HG02943 (cell line): Measurements from ENCODE around the gene RPL22.

ENCODE experiments used
- ATAC-seq: cut with Tn5 transposase; IDR thresholded peaks from one replicate; pipeline ENCODE4 v1.9.1; 2021; ENCODE audit warnings: mild to moderate bottlenecking, low read depth, moderate library complexity; ENCODE audit not compliant: unreplicated experiment

The RPL22 gene

DNA sequence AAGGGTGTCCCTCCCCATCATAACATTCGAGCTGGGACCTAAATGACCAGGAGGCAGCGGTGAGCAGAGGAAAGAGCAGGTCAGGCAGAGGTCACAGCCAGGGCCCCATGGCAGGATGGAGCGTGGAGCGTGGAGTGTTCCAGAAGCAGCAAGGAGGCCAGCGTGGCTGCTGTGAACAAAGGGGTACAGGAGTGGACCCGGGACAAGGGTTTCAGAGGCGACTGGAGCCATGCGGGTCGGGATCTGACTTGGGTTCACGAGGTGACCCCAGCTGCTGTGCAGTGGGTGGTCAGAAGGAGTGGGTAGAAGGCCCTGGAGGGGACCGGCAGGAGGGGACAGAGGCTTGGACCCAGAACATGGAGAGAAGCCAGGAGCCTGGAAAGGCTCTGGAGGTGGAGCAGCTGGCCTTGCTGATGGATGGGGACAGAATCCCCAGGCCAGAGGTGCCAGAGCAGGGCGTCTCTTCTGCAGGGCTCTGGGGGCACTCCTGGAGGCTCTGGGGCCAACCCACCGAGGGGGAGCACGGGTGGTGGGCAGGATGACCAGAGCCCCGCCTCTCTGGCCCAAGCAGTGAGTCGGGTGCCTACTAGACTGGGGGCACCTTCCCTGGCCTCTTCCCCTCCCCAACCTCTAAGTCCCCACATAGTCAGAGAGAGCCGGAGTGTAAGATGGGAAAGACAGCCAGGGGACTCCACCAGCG lies 21.6 kb downstream of the RPL22 start:
- ATAC-seq, result no peak

DNA sequence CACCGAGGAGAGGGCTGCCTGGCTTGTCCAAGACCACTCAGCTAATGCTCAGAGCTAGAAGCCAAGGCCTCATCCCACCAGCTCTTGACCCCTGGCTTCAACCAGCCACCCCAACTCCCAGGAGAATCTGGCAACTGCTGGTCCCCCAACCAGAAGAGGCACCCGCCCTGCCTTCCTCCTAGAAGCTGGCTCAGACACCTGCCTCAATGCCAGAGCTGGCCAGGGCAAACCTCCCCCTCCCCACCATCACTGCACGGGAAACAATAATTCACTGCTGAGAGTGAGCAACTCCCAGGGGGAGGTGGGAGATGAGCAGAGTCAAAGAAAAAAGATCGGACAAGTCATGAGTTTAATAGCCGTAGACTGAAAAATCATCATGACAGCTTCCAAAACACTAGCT lies 22.6 kb downstream of the RPL22 start:
- ATAC-seq, result no peak

DNA sequence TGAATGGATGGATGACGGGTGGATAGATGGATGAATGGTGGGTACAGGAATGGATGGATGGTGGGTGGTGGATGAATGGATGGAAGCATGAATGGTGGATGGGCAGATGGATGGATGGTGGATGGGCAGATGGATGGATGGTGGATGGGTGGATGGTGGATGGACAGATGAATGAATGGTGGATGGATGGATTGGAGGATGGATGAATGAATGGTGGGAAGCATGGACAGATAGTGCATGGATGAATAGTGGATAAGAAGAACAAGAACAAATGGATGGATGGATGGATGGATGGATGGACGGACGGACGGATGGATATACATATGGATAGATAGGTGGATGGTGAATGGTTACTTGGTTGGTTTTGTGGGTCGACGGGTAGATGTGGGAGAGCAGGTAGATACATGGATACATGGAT lies 24.0 kb downstream of the RPL22 start:
- ATAC-seq, result no peak

DNA sequence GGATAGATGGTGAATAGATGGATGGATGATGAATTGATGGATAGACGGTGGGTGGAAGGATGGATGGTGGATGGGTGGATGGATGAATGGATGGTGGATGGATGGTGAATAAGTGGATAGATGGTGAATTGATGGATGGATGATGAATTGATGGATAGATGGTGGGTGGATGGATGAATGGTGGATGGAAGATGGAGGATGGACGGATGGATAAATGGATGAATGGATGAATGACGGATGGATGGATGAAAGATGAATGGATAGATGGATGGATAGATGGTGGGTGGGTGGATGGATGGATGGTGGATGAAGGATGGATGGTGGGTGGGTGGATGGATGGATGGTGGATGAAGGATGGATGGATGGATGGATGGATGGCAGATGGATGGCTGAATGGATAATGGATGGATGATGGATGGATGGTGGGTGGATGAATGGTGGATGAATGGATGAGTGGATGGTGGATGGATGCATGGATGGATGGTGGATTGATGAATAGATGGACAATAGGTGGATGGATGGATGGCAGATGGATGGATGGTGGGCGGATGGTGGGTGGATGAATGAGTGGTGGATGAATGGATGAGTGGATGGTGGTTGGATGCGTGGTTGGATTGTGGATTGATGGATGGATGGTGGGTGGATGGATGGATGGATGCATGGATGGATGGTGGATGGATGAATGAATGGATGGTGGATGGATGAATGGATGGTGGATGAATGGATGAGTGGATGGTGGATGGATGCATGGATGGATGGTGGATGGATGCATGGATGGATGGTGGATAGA lies 24.6 kb downstream of the RPL22 start:
- no peak for ATAC-seq

DNA sequence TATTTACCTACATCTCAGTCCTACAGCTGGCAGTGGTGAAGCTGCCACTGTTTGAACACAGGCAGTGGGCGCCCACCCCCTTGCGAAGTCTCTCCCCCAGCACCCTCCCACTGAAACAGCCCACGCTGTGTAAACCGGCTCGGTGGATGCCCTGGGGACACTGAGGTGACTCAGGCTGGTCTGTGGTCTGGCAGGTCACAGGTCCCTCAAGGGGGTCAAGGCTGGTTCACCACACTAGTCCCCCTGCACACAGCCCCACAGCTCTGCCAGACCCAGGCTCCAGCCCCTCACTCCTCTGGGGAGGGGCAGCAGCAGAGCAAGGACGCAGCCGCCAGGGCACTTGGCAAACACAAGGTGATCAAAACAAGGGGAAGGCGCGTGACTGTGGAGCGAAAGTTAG lies 26.8 kb downstream of the RPL22 start:
- ATAC-seq, result no peak

DNA sequence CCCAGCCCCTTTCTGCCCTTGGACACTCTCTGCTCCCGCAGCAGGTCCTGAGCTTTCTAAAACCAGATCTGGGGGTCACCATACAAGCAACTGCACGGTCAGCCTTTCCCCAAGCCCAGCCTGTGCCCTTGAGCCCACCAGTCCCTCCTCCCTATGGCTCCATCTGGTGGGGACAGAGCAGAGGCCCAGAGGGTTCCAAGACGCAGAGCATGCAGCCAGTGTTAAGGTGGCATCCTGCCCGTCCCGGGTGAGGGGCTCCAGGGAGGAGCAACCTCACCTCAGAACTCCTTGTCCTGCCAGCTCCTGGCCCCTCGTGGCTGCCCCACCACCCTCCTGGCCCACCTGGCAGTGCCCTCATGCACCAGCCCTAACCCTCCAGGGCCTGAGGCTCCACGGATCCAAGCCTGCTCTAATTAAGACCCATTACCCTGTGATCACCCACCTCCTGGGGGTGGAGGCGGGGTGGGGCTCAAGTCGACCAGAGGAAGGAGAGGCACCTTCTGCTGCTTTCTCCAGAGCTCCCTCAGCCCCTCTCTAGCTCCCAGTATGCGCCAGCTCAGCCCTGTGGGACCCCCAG lies 27.8 kb downstream of the RPL22 start:
- no peak for ATAC-seq

DNA sequence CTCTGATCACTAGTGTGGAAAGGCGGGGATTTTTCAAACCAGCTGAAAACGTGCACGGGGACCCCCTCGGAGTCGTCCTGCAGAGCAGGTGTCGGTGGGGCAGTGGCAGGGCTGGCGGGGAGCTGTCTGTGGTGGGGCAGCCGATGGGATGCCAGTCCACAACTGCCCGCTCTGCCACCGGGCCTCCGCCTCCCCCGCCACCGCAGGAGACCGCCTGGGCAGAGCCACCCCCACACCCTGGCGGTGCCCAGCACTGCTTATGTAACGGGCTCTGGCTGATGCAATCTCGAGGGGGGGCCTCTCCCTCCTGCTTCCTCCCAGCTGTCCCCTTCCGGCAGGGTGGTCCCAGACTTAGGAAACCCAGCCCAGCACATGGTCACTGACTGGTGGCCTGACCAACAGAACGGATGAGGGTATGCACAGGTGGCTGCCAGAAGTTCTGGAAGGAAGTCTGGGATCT lies 28.6 kb downstream of the RPL22 start:
- ATAC-seq, result no peak

DNA sequence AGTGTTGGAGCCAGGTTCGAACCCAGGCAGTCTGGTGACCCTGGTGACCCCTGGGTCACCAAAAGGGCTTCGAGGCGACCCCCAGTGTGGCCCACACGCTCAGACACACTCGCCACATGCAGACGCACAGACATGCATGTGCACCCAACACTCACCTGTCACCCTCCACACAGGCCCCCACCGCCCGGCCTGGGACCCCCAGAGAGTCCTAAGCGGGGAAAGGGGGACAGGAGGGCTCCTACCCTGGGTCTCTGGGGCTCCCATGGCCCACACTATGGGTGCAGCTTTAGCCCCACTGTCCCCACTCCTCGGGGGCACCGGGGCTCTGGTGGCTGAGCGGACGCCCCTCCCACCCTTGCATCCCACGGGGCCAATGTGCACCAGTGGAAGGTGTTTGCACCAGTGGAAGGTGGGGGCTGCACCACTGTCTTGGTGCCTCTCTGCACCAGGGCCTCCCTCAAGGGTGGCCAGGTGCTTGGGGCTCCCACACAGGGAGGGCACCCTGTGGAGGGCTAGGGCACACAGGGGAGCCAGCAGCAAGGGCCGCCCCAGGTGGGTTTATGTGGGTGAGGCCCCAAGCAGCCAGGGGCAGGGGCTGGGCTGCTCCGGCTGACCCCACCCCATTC lies 29.2 kb downstream of the RPL22 start:
- ATAC-seq, result no peak

DNA sequence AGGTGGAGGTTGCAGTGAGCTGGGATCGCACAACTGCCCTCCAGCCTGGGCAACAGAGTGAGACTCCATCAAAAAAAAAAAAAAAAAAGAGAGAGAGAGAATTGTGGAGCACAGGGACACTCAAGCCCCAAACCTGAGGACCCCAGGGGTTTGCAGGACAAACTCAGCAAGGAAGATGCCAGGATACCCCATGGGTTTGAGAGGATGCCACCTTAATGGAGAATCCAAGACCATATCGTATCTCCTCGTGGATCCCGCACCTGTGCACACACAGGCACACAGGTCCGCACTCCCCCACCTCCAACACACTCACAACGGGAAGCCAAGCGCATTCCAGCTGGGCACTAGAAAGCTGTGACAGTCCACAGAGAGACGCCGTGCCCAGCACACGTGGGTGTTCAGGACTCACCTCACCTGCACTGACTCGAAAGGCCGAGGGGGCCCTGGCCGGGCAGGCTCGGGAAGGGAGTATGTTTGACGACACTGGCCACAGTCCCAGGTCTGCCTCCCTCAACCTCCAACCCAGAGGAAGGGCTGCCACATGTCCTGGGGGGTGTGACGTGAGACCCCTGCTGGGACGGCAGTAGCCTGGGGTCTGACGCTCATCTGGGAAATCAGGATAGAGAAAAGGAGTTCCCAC lies 30.3 kb downstream of the RPL22 start:
- ATAC-seq, result no peak

DNA sequence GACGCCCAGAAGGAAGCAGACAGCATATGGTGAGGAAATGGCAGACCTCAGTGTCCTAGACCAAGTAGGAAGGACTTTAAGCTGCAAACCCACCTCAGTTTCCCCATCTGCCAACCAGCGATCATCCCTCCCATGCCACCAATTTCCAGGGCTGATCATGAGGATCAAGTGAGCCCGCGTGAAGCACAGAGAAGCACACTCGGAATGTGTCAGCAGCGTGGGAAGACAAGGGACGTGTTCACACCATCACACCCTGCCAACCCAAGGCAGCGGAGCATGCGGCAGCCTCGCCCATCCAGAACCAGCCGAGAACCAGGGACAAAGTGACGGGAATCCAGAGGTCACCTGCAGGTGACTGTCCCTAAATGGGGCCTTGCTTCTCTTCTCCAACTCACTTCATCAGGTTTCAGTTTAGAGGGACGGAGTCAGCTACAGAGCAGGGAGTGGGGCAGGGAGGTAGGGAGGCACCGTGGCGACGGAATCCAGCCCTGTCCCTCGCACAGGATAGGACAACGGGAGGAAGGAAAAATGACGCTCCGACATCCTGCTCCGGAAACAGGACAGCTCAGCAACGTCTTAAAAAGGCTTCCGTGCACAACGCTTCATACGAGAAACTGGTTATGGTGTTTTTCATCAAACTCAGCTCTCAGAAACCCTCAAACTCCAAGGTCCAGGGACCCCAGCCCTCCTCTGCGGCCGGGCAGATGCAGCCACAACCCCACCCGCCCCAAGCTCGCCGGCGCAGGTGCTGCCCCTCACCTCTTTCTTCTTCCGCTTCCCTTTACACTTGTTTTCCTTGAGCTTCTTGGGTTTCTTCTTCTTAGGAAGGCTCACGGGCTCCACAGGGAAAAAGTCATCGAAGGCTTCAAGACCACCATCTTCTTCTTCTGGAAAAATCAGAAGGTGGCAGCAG lies 31.7 kb downstream of the RPL22 start:
- no peak for ATAC-seq

DNA sequence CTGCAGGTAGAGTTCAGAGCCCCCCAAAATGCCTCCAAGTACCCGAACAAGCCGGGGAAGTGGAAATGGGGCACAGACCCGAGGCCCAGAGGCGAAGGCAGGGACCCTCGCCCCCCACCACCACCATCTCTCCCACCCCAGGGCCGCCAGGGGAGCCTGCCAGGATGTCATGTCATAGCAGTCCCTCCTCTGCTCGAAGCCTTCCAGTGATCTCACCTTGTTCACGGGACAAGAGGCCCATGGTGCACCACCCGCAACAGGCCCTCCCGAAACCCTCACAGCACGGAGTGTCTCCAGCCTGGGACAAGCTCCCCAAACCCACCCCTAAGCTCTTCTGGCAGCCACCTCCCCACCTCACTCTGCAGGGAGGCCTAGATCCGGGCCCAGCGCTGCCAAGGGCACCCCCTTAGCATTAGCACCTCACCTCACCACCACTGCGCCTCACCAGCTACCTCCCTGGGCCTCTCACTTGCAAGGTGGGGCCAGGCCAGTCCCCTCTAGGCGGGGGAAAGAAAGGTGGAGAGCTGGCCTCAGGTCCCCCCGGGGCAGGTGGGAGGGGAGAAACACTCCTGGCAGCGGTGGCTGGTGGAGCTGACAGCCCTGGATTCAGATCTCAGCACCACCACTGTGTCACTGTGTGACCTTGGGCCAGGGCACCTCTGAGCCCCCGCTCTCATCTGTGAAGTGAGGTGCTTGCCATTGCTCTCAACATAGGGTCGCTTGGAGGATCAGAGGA lies 32.6 kb downstream of the RPL22 start:
- no peak for ATAC-seq

DNA sequence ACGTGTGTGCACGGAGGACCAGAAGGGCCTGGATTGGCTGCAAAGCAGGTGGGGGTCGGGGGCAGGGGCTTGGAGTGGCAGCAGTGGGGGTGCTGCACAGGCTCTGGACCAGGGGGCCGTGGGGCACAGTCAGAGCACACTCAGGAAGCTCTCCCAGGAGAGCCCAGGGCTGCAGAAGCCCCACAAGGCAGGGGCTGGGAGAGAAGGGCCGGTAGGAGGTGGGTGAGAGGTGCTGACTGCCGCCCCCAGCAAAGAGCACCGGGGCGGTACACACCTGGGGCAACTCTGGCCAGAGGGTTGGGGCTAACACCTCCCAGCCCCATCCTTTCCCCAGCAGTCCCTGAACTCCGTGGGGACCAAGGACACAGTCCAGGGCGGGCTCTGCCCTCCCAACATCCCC lies 33.2 kb downstream of the RPL22 start:
- ATAC-seq, result no peak

DNA sequence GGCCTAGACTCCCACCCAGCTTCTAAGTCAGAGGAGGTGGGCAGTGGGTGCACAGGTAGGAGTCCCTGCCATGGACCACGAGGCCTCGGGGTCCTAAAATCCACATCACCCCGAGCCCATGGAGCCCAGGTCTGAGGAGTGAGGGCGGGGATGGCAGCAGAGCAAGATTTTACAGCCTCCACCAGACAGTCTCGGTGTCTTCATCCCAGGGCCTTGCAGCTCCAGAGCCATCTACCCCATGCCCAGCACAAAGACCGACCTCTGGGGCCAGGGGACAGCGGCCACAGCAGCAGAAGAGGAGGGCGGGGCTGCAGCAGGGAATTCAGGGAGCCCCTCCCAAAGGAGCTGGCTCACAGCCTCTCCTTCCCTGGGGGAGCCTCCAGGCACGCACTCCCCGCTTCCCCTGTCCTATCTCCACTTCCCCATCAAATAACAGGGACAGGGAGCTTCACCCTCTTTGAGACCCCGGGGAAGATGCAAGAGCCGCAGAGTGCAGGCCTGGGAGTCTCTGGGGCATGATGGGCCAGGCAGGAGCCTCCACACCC lies 33.9 kb downstream of the RPL22 start:
- ATAC-seq, result no peak

DNA sequence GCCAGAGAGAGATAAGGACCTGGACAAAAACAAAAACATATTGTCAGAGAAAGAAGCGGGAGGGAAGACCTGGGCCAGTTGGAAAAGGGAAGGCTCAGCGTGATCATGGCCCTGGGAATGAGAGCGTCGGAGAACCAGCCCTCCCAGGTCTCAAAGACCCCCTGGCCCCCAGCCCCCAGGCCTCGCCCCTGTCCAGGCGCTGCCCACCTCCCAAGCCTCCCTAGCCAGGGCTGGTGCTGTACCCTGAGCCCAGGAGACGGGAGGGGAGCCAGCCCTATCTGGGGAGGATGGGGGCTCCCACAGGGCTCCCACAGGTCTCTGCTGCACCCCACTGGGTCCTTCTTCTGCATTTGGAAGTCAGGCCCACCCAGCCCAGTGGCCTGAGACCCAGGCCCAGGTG lies 34.4 kb downstream of the RPL22 start:
- ATAC-seq, result no peak

DNA sequence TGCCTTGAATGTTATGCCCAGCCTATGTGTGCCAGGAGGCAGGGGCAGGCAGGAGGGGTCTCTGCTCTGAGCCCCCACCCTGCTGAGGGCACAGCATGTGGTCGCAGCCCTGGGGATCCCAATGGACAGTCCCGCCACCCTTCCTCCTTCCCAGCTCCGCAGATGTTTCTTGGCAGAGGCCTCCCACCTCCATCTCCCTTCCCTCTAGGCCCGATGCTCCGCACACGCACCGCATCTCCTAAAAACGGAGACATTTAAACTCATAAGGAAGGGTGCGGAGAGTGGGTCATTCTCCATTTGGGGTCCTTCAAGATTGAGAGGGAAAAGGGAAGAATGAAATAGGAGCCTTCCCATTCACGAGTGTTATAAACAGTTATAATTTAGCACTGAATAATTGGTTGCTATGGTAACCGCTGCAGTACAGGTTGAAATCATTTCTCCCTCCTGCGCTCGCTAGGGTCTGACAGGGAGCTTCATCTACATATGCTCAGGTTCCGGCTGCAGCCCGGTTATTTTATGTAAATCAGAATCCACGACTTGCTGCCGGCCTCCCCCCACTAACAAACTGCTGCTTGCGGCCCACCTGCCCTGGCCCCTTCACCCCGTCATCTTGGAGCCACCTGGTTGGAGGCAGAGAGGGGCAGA lies 35.3 kb downstream of the RPL22 start:
- ATAC-seq, result no peak

DNA sequence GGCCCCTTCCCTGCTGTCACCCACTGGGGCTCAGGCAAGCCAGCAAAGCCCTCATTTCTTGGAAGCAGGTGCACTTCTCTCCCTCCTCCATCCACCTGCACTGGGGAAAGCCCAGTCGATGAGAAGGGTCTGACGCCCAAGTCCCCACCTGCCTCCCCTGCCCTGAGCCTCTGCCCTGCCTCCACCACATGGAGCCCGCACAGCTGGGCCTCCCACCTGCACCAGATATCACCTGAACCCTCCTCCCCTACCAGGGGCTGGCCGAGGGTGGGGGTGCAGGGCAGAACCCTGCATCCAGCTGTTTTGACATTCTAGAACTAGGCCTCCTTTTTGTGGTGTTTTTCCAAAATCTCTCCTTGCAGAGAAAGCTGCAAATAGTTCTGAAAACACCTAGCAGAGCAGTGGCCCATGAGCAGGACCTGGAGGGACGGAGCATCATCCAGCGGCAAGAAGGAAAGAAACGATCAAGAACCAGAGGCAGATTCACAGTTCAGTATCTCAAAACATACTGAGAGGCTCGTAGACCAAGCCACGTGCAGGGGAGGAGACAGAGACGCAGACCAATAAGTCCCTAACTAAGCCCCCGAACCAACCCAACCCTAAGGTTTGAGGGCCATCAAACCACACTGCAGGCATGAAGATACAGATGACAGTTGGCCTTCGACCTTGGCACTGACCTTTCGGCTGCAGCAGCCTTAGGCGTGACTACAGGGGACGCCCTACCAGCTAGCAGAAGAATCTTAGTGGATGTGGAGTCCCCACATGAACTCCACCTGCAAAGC lies 36.0 kb downstream of the RPL22 start:
- ATAC-seq, result no peak

DNA sequence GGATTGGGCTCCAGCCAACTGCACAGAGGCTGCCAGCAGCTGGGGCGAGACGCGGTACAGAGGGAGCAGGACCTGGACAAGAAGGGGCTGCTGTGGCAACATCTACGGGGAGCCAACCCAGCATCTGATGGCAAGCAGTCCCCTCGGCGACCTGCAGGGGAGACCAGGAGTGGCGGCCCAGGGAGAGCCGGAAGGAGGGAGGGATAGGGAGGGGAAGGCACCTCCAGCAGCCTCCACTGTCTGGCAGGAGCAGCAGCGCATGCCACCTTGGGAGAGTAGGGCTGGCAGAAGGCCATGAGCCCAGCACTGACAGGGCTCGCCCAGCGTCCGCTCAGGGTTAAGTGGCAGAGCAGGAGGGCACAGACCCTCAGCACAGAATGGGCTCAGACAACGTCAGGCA lies 36.6 kb downstream of the RPL22 start:
- ATAC-seq, result no peak

DNA sequence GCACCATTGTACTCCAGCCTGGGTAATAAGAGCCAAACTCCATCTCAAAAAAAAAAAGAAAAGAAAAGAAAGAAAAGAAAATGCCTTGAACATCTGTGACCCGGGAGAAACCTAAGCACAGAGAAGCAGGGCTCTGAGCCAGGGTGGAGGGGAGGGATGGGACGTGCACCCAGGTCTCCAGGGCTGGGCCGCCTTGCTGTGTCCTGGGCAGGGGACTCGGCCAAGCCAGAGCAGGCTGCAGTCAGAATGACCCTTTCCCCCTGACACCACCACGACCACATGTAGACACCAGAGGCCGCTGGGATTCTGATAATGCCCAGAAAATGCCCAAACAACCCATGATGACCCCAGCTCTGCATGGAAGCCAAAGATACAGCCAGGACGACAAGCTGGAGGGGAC lies 37.1 kb downstream of the RPL22 start:
- ATAC-seq, result no peak
